Measurements from ENCODE around the gene PCBP3.
A peak's percentile ranks its signal among the peaks of the same experiment; 100 is the strongest.
"Not testable (repeated sequence)": the region's sequence is repeated elsewhere in the genome, so short reads cannot be mapped to it uniquely, and the experiment has no call there.

Gene PCBP3

DNA sequence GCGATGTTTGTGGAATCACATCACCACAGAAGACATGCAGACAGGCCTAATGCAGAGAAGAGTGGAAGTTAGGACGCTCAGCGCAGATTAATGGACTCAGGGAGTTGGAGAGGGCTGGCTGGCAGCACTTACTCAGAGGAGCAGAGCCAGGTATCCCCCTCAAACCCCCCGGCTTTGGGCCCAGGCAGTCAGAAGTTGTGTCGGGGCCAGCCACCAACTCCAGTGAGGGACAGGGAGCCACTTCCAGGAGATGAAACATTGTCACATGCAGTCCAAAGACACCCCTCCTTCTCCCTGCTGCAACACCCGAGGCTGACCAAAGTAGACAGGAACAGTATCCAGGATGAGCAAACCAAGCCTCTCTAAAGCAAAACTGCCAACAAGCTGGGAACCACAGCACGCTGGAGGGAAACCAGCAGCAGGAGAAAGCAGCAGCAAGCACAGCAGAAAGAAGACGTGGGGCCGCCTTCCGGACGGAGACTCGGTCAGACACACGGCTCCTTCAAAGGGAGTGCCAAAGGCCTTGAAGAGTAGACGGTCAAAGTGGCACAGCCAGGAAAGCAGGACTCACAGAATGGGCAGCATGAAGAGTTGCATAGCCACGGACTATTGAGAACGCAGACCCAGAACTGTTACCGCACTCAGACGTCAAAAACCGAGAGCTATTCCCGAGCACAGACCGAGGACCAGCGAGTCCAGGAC lies 149.3 kb downstream of the PCBP3 start:
- DNase-seq = no peak

DNA sequence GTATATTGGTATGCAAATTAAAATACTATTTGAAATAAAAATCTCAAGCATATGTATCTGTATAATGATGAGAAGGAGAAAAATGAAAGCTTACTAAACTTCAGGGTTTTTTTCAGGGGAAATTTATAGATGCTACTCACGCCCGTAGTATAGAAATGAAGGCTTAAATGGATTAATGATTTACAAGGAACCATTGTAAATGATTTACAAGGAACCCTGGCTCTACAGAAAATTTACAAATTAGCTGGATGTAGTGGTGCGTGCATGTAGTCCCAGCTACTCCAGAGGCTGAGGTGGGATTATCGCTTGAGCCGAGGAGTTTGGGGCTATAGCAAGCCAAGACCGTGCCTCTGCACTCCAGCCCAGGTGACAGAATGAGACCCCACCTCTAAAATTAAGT lies 150.5 kb downstream of the PCBP3 start:
- DNase-seq = no peak

DNA sequence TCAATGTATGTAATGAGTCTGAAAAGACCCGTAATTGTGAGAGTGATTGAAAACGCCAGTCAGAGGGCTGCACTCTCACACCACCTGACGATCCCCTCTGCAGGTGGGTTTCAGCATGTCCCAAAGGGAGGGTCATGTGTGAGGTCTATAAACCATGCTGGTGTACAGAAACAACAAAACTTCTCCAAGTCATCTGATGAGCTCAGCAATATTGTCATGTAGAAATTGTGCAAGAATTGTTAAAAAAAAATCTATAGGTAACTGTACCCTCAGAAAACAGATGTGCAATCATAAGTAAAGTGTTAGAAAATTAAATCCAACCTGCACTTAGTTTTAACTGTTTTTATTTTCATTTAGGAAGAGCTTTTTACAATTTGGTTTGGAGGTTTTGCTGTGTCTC lies 152.5 kb downstream of the PCBP3 start:
- no peak for DNase-seq

DNA sequence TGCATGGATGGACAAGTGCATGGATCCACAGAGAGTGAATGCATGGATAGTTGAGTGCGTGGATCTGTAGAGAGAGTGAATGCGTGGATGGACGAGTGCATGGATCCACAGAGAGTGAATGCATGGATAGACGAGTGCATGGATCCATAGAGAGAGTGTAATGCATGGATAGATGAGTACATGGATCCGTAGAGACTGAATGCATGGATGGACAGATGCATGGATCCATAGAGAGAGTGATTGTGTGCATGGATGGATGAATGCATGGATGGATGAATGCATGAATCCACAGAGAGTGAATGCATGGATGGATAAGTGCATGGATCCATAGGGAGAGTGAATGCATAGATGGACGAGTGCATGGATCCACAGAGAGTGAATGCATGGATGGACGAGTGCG lies 153.8 kb downstream of the PCBP3 start:
- DNase-seq = no peak

DNA sequence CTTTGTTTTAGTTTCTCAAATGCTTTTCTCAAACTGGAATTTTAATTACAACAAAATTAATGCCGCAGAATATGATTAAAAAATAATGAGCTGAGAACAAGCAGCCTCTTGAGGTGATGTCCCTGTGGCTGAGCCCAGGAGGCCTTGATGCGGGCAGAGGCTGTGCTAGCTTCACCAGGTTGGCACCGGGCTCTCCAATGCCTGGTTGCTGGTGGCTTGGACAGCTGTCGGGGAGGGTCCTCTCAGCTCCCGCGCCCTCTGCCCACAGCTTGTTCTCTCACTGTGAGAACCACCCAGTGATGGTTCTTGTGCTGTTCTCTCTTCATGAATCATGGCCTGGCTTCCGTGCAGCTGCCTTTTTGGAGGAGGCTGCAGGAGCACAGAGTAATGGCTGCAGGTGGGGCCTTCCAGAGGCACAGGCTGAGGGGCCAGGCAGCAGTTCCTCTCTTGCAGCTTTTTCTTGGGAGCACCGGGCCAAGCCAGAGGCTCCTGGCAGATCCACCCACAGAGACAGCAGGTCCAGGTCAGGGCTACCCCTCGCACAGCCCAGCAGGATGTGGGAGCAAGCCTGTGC lies 156.3 kb downstream of the PCBP3 start:
- no peak for DNase-seq

DNA sequence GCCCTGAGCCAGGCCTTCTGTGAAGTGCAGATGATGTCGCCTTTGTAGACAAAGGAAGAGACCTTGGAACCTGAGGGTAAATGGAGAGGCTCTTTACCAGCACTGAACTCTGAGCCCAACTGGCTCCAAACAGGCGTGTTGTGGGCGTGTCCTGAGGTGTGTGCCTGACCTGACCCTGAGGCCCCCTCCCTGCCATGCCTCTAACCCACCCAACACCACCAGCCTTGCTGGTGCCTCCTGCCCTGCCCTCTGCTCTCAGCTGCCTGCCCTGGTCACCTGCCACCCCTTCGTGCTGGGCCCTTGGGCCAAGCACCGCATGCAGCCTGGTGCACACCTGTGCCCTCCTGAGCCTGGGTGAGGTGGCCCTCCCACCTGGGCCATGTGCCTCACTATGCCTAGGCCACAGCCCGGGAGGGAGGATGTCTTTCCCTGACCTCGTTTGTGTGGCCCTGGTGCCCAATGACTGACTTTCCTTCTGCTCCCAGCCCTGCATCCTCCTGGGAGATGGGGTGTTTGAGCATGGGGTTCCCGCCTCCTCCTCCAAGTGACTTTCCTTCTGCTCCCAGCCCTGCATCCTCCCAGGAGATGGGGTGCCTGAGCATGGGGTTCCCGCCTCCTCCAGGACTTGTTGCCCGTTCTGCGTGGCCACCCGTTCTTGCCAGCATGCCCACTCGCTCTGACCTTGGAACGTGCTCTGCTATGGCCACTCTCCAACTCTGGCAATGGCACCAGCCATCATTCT lies 157.0 kb downstream of the PCBP3 start:
- DNase-seq = no peak

DNA sequence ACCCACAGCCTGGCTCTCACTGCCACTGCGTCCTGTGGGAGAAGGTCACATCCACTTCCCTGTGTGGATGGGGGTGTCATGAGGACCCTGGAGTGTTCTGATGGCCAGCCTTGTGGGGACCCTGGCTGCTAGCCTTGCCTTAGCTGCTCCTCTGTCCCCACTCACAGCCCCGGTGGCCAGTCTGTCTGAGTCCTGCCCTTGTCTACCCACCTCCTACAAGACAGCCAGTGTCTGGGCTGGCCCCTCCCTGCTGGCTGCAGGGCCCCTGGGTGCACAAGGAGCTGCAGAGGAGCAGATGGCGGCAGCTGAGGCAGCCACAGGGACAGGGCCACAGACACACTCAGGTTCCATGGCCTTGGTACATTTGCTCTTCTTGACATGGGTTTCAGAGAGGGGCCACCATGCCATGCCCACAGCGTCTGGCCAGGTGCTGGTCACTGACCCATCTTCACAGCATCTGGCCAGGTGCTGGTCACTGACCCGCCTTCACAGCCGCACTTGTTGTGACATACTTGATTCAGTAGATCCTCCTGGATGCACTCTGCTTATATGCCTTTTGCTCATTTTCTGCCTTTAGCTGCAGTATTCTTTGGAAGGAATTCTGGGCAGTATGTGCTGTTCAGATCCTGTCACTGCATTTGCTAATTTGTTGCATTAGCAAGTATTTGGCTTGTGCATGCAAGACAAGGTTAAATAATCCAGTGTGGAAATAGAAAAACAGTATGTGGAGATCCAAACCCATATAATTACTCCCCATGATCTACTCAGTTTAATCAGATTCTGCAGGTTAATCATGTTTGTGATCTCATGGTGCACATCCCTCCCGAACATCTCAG lies 157.8 kb downstream of the PCBP3 start:
- DNase-seq = no peak

DNA sequence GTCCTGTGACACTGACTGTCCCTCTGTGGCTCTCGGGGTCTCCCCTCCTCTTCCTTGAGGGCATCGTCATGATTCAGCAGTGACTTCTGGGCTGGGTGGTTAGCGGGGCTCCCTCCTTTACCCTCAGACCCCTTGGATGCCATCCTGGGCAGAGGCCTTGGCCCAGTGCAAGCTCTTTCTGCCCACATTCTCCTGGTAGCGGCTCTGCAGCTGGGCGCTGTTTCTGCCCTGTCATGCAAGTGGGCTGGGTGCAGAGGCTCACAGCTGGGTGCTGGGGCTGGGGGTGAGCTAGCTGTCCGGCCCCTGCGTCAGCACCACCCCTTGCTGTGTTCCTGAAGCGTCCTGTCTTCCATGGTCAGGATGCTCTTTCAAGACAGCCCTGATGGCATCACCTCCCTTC lies 158.5 kb downstream of the PCBP3 start:
- DNase-seq = no peak

DNA sequence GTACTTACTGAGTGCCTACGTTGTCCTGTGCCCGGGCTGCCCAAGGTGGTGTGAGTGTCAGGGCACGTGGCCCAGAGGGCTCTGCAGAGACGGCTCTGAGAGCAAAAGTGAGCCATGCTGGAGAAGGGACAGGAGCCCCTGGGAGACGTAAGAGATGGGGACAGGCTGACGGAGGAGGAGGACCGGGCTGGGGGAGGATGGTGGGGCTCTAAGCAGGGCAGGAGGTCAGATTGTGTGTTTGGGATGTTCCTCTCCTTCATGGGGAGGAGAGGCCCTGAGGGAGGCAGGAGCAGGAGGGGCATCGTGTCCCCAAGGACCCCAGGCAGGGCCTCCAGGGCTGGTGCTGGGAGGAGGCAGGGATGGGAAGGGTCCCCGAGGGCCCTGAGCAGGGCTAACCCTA lies 158.9 kb downstream of the PCBP3 start:
- no peak for DNase-seq

DNA sequence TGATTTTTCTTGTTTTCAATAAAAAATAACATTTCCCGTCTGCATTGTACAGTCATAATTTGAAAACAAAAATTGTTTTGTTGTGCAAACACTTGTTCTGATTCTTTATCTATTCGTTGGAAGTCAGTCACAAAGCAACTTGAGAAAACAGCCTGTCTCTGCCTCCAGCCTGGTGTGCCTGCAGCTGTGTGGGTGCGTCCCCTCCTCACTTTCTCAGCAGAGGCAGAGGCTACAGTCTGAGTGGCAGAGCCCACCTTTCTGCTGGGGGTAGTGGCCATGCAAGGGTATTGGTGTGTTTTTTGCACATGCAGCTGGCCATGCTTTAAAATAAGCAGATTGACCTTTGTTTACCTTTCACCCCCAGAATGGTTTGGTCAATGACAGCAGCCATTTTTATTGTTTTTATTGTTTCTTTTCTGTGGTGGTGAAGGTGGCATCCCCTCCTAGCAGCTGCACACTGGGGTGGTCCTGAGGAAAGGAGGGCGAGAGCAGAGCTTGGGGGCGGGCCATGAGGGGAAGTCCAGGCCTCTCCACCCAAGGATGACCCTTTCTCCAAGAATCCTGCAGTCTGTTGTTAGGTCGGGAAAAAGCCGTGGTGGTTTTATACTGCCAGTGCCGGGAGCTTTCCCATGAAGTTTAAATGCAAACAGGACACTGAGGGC lies 159.6 kb downstream of the PCBP3 start:
- DNase-seq = no peak

DNA sequence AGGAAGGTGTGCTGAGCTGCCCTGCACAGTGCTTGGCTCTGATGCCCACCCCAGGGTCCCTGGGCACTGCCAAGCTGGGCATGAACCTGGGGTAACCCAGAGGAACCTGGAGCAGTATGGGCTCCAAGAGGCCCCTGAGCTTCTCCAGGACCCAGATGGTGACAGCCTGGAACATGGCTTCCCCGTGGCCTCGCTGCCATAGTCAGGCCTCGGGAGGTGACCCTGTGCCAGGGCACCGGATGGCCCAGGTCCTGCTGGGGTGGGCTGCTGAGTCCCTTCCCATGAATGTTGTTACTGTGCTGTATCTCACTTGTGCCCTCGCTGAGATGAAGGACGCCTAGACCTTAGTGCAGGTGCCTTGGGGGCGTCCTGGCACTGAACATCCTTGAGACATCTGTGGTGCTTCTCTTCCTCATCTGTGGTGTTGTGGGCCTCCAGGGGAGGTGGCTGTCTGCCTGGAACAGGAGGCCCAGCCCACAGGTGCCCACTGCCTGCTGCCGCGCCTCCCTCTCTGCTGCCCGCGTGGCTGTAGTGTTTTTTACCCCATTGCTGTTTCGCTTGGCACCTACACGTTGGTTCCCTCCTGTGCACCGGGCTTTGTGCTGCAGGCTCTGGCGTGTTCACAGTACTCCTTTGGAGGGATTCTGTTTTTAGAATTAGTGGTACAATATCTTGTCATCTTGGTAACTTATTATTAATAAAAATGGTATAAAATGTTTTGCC lies 160.3 kb downstream of the PCBP3 start:
- no peak for DNase-seq

DNA sequence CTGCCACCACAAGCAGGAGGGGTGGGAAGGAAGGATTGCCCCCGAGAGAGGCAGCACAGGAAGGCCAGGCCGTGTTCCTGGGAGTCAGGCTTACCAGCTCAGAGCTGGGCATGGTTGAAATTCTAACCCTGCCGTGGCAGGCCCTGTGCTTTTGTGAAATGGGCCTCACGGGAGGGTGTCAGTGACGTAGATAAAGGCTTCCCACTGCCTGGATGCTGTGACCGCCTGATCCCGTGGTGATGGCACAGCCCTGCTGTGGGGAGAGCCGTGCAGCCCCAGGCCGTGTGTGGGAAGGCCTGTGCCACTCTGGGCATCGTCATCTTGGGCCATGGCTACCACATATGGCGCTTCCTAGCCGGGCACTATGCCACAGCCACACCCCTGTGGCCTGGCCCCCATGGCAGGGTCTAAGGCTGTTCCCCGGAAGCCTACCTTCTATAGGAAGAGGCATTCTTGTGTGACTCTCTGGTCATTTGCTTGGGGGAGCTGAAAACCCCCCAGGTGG lies 161.3 kb downstream of the PCBP3 start:
- no peak for DNase-seq

DNA sequence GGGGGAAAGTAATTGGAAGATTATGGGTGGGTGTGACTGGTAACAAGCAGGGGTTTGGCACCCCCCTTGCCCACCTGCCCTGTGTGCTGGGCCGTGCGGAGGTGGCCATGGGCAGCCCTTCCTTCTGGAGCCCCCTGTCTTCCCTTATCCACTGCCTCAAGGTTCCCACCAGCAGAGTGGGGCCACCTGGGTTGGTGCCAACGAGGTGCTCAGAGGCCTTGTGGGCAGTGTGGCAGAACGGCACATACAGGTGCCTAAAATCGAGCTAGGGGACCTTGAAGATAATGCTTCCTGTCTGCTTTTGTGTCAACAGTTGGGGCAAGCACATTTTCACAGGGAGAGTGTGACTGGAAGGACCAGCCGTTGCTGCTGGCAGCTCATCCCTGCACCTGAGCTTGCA lies 161.8 kb downstream of the PCBP3 start:
- DNase-seq = no peak

DNA sequence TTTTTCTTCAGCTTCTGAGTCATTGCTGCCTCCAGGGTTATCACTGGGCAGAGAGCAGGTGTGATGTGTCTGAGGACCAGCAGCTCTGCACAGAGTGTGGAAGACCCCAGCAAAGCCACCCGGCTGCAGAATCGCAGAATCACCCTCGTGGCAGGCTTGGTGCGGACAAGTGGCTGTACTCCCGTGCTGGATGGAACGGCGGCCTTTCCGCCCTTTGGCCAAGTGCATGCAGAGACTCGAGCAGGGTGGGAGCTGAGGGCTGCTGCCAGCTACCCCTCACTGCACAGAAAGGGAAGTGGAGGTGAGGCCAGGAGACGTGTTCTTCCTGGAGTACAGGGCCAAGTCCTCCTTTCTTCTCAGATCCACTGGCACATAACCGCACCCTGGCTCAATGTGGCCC lies 162.5 kb downstream of the PCBP3 start:
- no peak for DNase-seq

DNA sequence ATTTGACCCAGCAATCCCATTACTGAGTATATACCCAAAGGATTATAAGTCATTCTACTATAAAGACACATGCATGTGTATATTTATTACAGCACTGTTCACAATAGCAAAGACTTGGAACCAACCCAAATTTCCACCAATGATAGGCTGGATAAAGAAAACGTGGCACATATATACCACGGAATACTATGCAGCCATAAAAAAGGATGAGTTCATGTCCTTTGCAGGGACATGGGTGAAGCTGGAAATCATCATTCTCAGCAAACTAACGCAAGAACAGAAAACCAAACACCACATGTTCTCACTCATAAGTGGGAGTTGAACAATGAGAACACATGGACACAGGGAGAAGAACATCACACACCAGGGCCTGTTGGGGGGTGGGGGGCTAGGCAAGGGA lies 165.1 kb downstream of the PCBP3 start:
- not testable (repeated sequence) for DNase-seq

DNA sequence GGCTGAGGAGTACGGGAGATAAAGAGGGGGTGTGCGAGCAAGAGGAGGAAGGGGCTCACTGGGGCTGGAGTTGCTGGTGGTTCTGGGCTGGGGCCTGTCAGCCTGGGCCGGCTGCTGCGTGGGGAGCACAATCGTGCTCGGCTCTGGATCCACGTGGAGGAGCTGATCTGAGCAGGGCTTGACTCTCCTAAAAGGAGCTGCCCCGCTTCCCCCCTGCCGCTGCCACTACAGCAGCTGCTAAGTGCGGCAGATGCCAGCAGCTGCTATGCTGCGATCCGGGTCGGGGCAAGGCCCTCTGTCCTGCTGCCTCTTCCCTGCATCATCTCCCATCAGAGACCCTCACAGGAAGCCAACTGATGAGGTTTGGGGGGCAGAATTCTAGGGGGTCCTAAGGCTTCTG lies 165.9 kb downstream of the PCBP3 start:
- no peak for DNase-seq

DNA sequence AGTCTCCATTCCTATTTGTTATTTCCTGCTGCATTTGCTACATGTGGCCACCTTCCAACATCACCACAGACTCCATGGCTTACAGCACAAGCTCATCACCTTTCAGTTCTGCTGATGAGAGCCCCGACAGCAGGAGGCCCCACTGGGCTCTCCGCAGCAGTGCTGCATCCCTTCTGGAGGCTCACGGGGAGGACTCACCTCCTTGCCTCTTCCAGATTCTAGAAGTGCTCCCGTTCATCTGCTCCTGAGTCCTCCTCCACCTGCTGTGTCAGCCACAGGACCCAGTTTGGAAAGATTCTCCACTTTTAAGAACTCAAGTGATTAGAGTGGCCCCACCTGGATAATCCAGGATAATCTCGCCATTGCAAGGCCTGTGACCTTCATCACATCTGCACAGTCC lies 167.6 kb downstream of the PCBP3 start:
- no peak for DNase-seq

DNA sequence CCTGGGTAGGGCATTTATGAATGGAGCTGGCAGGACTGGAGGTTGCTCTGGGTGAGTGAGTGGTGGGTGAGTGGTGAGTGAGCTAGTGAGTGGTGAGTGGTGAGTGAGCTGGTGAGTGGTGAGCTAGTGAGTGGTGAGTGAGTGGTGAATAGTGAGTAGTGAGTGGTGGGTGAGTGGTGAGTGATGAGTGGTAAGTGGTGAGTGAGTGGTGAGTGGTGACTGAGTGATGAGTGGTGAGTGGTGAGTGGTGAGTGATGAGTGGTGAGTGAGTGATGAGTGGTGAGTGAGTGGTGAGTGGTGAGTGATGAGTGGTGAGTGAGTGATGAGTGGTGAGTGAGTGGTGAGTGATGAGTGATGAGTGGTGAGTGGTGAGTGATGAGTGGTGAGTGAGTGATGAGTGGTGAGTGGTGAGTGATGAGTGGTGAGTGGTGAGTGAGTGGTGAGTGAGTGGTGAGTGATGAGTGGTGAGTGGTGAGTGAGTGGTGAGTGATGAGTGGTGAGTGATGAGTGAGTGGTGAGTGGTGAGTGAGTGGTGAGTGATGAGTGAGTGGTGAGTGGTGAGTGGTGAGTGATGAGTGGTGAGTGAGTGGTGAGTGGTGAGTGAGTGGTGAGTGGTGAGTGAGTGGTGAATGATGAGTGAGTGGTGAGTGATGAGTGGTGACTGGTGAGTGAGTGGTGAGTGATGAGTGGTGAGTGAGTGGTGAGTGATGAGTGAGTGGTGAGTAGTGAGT lies 170.8 kb downstream of the PCBP3 start:
- DNase-seq = peak; percentile 26

DNA sequence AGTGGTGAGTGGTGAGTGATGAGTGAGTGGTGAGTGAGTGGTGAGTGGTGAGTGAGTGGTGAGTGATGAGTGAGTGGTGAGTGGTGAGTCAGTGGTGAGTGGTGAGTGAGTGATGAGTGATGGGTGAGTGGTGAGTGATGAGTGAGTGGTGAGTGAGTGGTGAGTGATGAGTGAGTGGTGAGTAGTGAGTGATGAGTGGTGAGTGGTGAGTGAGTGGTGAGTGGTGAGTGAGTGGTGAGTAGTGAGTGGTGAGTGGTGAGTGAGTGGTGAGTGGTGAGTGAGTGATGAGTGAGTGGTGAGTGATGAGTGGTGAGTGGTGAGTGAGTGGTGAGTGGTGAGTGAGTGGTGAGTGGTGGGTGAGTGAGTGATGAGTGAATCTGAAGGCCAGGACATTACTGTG lies 172.3 kb downstream of the PCBP3 start:
- DNase-seq = not testable (repeated sequence)

DNA sequence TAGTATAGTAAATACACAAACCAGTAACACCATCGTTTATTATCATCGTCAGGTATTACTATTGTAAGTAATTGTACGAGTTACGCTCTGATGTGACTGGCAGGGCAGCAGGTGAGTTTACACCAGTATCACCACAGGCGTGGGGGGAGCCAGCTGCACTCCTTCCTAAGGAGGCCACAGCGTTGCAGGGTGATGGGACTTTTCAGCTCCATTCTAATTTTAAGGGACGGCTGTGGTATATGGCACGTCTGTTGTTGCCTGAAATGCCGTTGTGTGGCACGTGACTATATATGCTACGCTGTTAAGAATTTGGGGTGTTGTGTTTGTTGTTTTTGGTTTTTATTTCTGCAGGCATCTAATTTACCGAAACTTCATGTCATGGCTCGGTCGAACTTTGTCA lies 173.3 kb downstream of the PCBP3 start:
- DNase-seq = no peak

DNA sequence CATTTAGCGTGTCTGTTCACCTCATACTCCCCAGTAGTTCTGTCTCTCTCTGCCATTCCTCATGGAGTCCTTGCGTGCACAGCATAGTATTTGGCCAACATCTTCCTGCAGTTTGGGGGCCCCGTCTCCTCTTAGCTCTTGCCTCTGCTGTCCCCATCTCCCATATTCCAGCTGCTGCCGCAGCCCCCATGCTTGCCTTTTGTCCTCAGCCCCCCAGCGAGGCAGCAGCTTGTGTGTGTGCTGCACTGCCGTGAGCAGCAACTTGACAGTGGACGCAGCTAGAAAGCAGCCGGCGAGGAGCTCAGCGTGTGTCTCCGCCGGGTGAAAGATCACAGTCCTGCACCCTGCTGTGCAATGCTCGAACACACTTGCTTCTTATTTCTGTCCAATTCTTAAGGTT lies 173.8 kb downstream of the PCBP3 start:
- no peak for DNase-seq

Data from stimulated activated CD4-positive, alpha-beta T cell treated with anti-CD3 and anti-CD28 coated beads, Interleukin-4, amount 100 ng/mL, for 24 hours (primary cell).